DOHH2 (cell line): ENCODE data around the gene PRKCZ.

Experiments
- H3F3A ChIP-seq: fragments of 200-600 bp; sonication (generic), shearing (Covaris generic); 2 replicates; pipeline ENCODE4 v1.6.0; 2016; ENCODE audit warnings: antibody characterized with exemption, mild to moderate bottlenecking; ENCODE audit not compliant: control insufficient read depth, insufficient read depth
- H3K27ac ChIP-seq: fragments of 200-600 bp; sonication (generic); 2 replicates; pipeline ENCODE4 v1.5.1; 2014; ENCODE audit warnings: low read depth, mild to moderate bottlenecking, low read length, moderate library complexity
- H3K27me3 ChIP-seq: fragments of 200-600 bp; sonication (generic); 2 replicates; pipeline ENCODE4 v1.6.1; 2014; ENCODE audit warnings: mild to moderate bottlenecking, low read length, mixed read lengths; ENCODE audit not compliant: control insufficient read depth
- H3K36me3 ChIP-seq: fragments of 200-600 bp; sonication (generic); 2 replicates; pipeline ENCODE4 v1.6.1; 2014; ENCODE audit warnings: mild to moderate bottlenecking, low read length, moderate library complexity, mixed read lengths; ENCODE audit not compliant: control insufficient read depth
- H3K4me1 ChIP-seq: fragments of 200-600 bp; sonication (generic); 2 replicates; pipeline ENCODE4 v1.6.1; 2014; ENCODE audit warnings: mild to moderate bottlenecking, low read length, mixed read lengths; ENCODE audit not compliant: control insufficient read depth
- H3K4me2 ChIP-seq: fragments of 200-600 bp; sonication (generic); 2 replicates; pipeline ENCODE4 v1.6.0; 2014; ENCODE audit warnings: mild to moderate bottlenecking, low read length, moderate library complexity
- H3K4me3 ChIP-seq: fragments of 200-600 bp; sonication (generic); 2 replicates; pipeline ENCODE4 v1.5.1; 2014; ENCODE audit warnings: mild to moderate bottlenecking, low read length, mixed read lengths
- H3K79me2 ChIP-seq: fragments of 200-600 bp; sonication (generic); 2 replicates; pipeline ENCODE4 v1.6.1; 2014; ENCODE audit warnings: mild to moderate bottlenecking, low read length, mixed read lengths; ENCODE audit not compliant: control insufficient read depth
- H3K9me2 ChIP-seq: fragments of 200-600 bp; sonication (generic); replicated peaks from 2 replicates; pipeline ENCODE4 v1.6.1; 2014; ENCODE audit warnings: mild to moderate bottlenecking, low read length, mixed read lengths; ENCODE audit not compliant: control insufficient read depth
- H3K9me3 ChIP-seq: fragments of 200-600 bp; sonication (generic); 2 replicates; pipeline ENCODE4 v1.6.1; 2014; ENCODE audit warnings: antibody characterized with exemption, low read length, mixed read lengths; ENCODE audit not compliant: control insufficient read depth, insufficient read depth
- H4K20me1 ChIP-seq: fragments of 200-600 bp; sonication (generic); 2 replicates; pipeline ENCODE4 v1.6.0; 2014; ENCODE audit warnings: low read depth, mild to moderate bottlenecking, antibody characterized with exemption, low read length, moderate library complexity; ENCODE audit not compliant: control insufficient read depth, insufficient read depth
- CTCF ChIP-seq: fragments of 200-600 bp; sonication (generic); IDR thresholded peaks from one replicate; pipeline ENCODE4 v1.5.1; 2014; ENCODE audit warnings: antibody characterized with exemption, mild to moderate bottlenecking, low read depth, low read length; ENCODE audit not compliant: poor library complexity, severe bottlenecking
- EZH2phosphoT487 ChIP-seq: fragments of 200-600 bp; sonication (generic); IDR thresholded peaks from 2 replicates; pipeline ENCODE4 v1.6.1; 2017; ENCODE audit warnings: borderline replicate concordance, mild to moderate bottlenecking, antibody characterized with exemption, low read length, moderate library complexity, mixed read lengths

PRKCZ gene

GRCh38 chr1:2029561-2029960 is 20.6 kb upstream of the PRKCZ start:
- Histone ChIP-seq H3K27ac (no peak overlapping the region), H4K20me1 (no peaks in the 10 kb centered on the region), H3K27me3 (no peaks in the 10 kb centered on the region), H3K79me2 (no peaks in the 10 kb centered on the region), H3F3A (no peaks in the 10 kb centered on the region), H3K36me3 (no peaks in the 10 kb centered on the region), H3K4me1 (no peaks in the 10 kb centered on the region; the same call in 1 of the 2 replicates), H3K4me3 (no peak overlapping the region), H3K9me3 (no peaks in the 10 kb centered on the region), H3K4me2 (no peak overlapping the region), H3K9me2 (no peaks in the 10 kb centered on the region)
- TF ChIP-seq CTCF = no peak
- TF ChIP-seq EZH2phosphoT487 = no peak

- no peaks in the 10 kb centered on the region for H3K9me3 ChIP-seq
- no peaks in the 10 kb centered on the region; the same call in 1 of the 2 replicates for H3K4me1 ChIP-seq
- TF ChIP-seq EZH2phosphoT487 (no peak), CTCF (no peak)
- H3K27me3 ChIP-seq = no peaks in the 10 kb centered on the region
- no peaks in the 10 kb centered on the region for H4K20me1 ChIP-seq
- H3F3A ChIP-seq = no peaks in the 10 kb centered on the region
- H3K36me3 ChIP-seq = no peaks in the 10 kb centered on the region
- no peaks in the 10 kb centered on the region for H3K79me2 ChIP-seq
- no peaks in the 10 kb centered on the region for H3K9me2 ChIP-seq
- no peak overlapping the region for H3K27ac ChIP-seq
- H3K4me3 ChIP-seq = no peak overlapping the region
- H3K4me2 ChIP-seq = no peak overlapping the region
These were observed 19.9 kb upstream of the PRKCZ start for GRCh38 chr1:2030076-2030871.

DNA sequence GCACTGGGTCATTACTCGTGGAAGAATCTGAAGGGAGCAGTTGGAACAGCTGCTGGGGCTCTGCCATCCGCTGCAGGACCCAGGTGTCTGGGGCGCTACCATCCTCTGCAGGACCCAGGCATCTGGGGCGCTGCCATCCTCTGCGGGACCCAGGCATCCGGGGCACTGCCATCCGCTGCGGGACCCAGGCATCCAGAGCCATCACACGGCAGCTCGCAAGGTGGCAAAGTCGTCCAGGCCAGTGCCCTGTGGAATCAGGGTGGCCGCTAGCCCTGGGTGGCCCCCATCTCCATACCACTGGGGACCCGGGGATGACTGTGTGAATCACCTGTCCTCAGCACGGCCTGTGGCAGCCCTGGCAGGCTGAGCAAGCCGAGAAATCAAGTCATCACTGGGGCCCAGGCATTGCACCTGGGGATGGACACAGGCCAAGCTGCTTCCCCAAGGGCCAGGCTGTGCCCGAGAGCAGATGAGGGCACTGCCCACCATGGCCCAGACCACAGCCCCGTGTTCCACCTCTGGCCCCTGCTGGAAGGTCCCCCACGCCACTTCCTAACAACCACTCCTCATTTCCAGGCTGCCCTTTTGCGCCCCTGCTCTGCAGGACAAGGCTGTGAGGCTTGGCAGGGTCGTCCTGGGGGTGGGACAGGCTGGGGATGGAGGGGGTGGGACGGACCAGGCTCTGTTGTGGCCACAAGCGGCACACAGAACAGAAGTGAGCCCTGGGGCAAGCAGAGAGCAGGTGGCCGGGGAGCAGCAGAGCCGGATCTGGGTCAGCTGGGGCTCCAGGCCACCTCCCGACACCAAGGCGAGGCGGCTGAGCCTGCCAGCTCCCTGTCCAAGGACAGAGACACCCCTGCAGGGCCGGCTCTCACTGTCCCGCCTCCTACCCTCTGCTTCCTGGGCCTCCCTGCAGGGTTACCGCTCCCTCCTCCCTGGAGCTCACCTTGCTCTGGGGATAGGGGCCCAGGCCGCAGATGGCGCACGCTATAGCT is 18.4 kb upstream of the PRKCZ start:
- H3K27me3 ChIP-seq = no peaks in the 10 kb centered on the region
- no peaks in the 10 kb centered on the region for H3K79me2 ChIP-seq
- H4K20me1 ChIP-seq = no peaks in the 10 kb centered on the region
- no peaks in the 10 kb centered on the region for H3F3A ChIP-seq
- no peaks in the 10 kb centered on the region for H3K9me2 ChIP-seq
- no peak overlapping the region for H3K27ac ChIP-seq
- no peak overlapping the region for H3K4me2 ChIP-seq
- H3K4me1 ChIP-seq = no peaks in the 10 kb centered on the region
- no peak for TF ChIP-seq EZH2phosphoT487
- no peaks in the 10 kb centered on the region for H3K9me3 ChIP-seq
- H3K36me3 ChIP-seq = no peaks in the 10 kb centered on the region
- H3K4me3 ChIP-seq = no peak overlapping the region
